ENCODE measurements around the gene RNPC3. TPM values are rescaled to one million over a fixed set of nuclear protein-coding genes. Genes with fewer than 3 reads are reported as not detected.

The RNPC3 gene, protein sequence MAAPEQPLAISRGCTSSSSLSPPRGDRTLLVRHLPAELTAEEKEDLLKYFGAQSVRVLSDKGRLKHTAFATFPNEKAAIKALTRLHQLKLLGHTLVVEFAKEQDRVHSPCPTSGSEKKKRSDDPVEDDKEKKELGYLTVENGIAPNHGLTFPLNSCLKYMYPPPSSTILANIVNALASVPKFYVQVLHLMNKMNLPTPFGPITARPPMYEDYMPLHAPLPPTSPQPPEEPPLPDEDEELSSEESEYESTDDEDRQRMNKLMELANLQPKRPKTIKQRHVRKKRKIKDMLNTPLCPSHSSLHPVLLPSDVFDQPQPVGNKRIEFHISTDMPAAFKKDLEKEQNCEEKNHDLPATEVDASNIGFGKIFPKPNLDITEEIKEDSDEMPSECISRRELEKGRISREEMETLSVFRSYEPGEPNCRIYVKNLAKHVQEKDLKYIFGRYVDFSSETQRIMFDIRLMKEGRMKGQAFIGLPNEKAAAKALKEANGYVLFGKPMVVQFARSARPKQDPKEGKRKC
- 3.1 and 4.2 TPM in 2 replicates for total RNA-seq

DNA sequence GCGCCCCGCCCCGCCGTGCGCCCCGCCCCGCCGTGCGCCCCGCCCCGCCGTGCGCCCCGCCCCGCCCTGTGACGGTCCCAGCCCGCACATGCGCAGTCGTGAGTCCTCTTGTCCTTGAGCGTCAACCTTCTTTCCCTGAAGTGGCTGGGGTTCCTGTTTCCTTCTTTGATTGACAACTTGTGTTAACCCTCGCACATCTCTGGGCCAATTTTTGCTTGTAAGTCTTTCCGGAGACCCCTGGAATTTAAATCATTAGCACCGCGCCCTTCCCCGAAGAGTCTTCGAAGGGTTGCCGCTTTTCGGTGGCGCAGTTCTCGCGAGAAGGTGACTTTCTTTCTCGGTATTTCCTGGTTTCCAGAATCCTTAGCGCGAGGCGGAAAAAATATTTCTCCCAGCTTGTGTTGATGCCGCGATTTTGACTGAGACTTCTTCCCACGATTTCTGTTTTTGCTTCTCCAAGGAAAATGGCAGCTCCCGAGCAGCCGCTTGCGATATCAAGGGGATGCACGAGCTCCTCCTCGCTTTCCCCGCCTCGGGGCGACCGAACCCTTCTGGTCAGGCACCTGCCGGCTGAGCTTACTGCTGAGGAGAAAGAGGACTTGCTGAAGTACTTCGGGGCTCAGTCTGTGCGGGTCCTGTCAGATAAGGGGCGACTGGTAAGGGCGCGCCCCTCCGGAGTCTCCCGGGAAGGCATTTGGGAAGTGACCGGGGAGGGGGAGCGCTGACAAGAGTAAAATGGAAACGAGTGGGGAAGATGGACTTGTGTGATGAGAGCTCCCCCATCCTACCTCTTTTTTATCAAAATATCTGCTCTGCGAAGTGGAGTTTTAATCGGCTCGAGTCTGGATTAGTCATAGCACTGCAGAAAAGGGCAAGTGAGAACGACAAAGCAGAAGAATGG lies at the start of gene RNPC3:
Gene RNPC3, plus strand, starts transcription at position 93 of the 901 bp plus-strand sequence. Its CDS starts 372 bp downstream, at position 465.

DNA sequence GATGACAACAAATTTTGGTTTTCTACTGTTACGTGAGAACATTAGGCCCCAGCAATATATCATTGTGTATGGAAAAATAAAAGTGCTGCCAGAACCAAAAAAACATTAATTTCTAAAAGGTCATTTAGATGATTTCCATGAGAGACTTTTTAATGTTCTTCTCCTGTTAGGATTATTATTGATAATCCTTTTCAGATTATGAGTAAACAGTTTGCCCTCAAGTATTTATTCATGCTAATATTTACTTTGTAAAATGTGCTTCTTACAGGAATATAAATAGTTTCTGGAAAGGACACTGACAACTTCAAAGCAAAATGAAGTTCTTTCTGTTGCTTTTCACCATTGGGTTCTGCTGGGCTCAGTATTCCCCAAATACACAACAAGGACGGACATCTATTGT lies 45.8 kb downstream of the RNPC3 start, which contains the start of gene AMY2B:
Gene AMY2B, plus strand, starts transcription at position 301 of the 400 bp plus-strand sequence. Its CDS starts 14 bp downstream, at position 315.

Other genes starting within 250 kb of the RNPC3 start
- 1.5 and 10.7 TPM in 2 replicates for gene AMY2B, start 45.9 kb downstream of the RNPC3 start, total RNA-seq
- not detected in 2 replicates for gene AMY2A, start 91.7 kb downstream of the RNPC3 start, total RNA-seq
- not detected in 2 replicates for gene AMY1A, start 130.1 kb downstream of the RNPC3 start, total RNA-seq
- gene AMY1B, start 170.5 kb downstream of the RNPC3 start, total RNA-seq: not detected in 2 replicates
- gene AMY1C, start 224.2 kb downstream of the RNPC3 start, total RNA-seq: not detected in 2 replicates